CD4-positive, alpha-beta T cell treated with Interferon alpha-2 for 1 hour (primary cell): ENCODE results near the gene RAD51C.
A peak's percentile ranks its signal among the peaks of the same experiment; 100 is the strongest.
"Not testable (repeated sequence)": the region's sequence is repeated elsewhere in the genome, so short reads cannot be mapped to it uniquely, and the experiment has no call there.

ENCODE experiments used
- DNase-seq, 2 donors: peaks; one replicate each; pipeline ENCODE4 v3.0.0-alpha.2; 2020 to 2022

Gene RAD51C

GRCh38 chr17:58692239-58693055, at the start of gene RAD51C:
Gene RAD51C, plus strand, starts transcription at chr17:58692602. Its CDS starts 42 bp downstream, at chr17:58692644.
- DNase-seq = peak; percentile 84 to 88

GRCh38 chr17:58643147-58643546, 49.3 kb upstream of the RAD51C start:
- DNase-seq = no peak

GRCh38 chr17:58648236-58648635, 44.2 kb upstream of the RAD51C start:
- no peak for DNase-seq

GRCh38 chr17:58657962-58658803, 34.2 kb upstream of the RAD51C start:
- DNase-seq = peak; percentile 6 to 24

- DNase-seq = peak; percentile 88 to 91
Observed at GRCh38 chr17:58658804-58659713, 33.3 kb upstream of the RAD51C start.

GRCh38 chr17:58659714-58660084, 32.7 kb upstream of the RAD51C start:
- DNase-seq = not testable (repeated sequence)

GRCh38 chr17:58660621-58661020, 31.8 kb upstream of the RAD51C start:
- no peak for DNase-seq

GRCh38 chr17:58661499-58661898, 30.9 kb upstream of the RAD51C start:
- no peak for DNase-seq

- no peak for DNase-seq
Observed at GRCh38 chr17:58664302-58664701, 28.1 kb upstream of the RAD51C start.

GRCh38 chr17:58665946-58666857, 26.2 kb upstream of the RAD51C start:
- no peak for DNase-seq

GRCh38 chr17:58666858-58667267, 25.5 kb upstream of the RAD51C start:
- DNase-seq = peak; percentile 56 to 74

GRCh38 chr17:58667934-58668597, 24.3 kb upstream of the RAD51C start:
- DNase-seq = no peak

GRCh38 chr17:58668598-58668935, 23.8 kb upstream of the RAD51C start:
- no peak for DNase-seq

GRCh38 chr17:58669853-58670252, 22.5 kb upstream of the RAD51C start:
- DNase-seq = no peak

GRCh38 chr17:58671969-58672368, 20.4 kb upstream of the RAD51C start:
- no peak for DNase-seq

GRCh38 chr17:58677194-58677880, 15.1 kb upstream of the RAD51C start:
- DNase-seq = no peak

GRCh38 chr17:58678287-58678686, 14.1 kb upstream of the RAD51C start:
- DNase-seq = not testable (repeated sequence)

- DNase-seq = no peak
Observed at GRCh38 chr17:58679263-58680037, 13.0 kb upstream of the RAD51C start.

GRCh38 chr17:58680038-58680369, 12.4 kb upstream of the RAD51C start:
- DNase-seq = no peak

- no peak for DNase-seq
Observed at GRCh38 chr17:58684003-58684402, 8.4 kb upstream of the RAD51C start.
